HG02884 (cell line): ENCODE measurements around the gene NLRP6.
"Not testable (repeated sequence)": the region's sequence is repeated elsewhere in the genome, so short reads cannot be mapped to it uniquely, and the experiment has no call there.

Source experiments
- ATAC-seq: cut with Tn5 transposase; IDR thresholded peaks from one replicate; pipeline ENCODE4 v1.9.1; 2021; ENCODE audit warnings: mild to moderate bottlenecking, moderate library complexity; ENCODE audit not compliant: unreplicated experiment

Gene NLRP6

GRCh38 chr11:281486-282161 lies 3.4 kb downstream of the NLRP6 start:
- no peak for ATAC-seq

DNA sequence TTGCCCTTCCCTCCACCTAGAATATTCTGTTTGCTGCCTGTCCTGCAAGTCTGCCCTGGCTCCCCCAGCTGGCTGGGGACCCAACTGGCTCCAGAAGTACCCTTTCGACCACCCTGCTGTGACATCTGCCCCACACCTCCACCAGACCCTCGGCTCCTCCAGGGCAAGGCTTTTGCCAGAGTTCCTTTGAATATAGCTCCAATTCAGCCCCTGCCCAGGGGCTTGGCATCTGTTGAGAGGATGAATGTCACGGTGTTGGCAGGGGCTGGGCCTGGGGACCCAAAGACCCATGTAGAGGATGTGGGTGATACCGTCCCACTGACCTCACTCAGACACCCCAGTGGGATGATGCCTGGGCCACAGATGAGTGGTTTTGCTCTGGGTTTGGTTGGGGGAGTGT lies 4.0 kb downstream of the NLRP6 start:
- no peak for ATAC-seq

DNA sequence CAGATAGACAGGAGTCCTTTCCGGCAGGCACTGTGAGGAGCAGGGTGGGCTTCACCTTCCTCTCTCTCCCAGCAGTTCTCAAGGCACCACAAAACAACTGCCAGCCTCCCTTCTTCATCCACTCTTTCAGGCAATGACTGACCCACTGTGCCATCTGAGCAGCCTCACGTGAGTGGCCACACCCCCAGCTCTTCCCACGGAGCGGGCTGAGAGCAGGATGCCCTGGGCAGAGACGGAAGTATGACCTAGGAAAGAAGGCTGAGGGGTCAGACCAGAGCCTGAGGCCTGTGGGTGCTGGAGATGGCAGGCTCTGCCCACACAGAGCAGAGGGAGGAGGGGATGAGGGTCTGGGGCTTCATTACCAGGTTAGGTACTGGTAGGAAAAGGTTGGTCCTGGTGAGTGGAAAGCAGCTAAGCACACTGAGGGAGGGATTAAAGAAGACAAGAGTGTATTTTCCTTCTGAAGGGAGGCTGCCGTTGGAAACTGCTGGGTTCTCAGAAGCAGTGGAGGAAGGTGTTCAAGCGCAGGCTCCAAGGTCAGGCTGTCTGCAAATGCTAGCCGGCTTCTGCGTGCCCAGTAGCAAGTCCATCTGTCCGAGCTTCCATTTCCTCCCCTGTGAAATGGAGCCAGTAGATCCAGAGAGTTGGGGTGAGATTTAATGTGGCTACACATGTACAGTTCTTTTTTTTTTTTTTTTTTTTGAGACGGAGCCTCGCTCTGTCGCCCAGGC lies 4.6 kb downstream of the NLRP6 start:
- ATAC-seq: no peak

DNA sequence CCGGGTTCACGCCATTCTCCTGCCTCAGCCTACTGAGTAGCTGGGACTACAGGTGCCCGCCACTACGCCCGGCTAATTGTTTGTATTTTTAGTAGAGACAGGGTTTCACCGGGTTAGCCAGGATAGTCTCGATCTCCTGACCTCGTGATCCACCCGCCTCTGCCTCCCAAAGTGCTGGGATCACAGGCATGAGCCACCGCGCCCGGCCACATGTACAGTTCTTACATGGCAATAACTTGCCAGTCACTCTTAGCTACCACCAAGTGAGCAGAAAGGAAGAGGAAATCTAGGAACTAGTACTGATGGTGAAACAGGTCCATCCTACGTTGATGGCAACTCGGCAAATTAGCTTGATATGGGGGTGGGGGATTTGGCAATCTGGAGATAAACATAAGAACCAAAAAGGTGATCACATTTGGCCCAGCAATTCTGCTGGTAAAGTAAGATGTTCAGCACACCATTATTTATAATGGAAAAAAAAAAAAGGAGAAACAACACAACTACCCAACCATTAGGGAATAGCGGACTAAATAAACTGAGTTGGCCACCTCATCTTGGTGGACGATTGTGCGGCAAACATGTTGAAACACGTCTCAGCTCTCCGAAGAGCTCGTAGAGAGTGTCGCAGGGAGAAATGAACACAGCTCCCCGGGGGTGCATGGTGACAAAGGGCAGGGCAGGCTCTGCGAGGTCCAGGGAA lies 5.3 kb downstream of the NLRP6 start:
- ATAC-seq: no peak

GRCh38 chr11:284105-285020 lies 6.2 kb downstream of the NLRP6 start:
- no peak for ATAC-seq

- ATAC-seq: no peak
These were observed 7.0 kb downstream of the NLRP6 start for GRCh38 chr11:285021-285893.

GRCh38 chr11:285894-286220 lies 7.7 kb downstream of the NLRP6 start:
- no peak for ATAC-seq

- not testable (repeated sequence) for ATAC-seq
These were observed 9.0 kb downstream of the NLRP6 start for GRCh38 chr11:286977-287820.

DNA sequence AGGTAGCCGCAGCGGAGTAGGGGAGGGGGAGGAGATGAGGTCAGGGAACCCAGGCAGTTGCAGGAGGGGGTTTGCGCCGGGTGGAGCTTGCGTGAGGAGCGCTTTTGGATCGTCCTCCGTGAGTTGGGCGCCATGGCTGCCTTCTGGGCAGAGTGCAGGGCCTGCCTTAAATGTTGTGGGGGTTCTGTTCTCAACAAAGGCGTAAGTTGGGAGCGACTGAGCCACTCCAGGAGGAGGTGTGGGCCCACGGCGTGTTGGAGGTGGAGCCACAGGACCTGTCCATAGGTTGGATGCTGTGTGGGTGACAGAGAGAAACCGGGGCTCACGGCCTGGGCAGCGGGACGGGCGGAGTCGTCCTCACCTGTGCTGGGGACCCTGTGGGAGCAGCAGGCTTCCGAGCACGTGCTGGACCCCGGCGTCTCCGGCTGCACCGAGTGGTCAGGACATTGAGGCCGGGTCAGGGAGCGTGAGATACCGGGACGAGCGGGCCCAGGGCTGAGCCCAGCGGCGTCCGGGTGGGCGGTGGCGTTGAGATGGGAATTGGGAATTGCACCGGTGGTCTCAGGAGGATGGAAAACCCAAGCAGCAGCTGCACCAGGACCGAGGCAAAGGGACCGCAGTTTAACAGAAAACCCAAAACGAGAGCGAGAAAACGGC lies 9.7 kb downstream of the NLRP6 start:
- no peak for ATAC-seq

DNA sequence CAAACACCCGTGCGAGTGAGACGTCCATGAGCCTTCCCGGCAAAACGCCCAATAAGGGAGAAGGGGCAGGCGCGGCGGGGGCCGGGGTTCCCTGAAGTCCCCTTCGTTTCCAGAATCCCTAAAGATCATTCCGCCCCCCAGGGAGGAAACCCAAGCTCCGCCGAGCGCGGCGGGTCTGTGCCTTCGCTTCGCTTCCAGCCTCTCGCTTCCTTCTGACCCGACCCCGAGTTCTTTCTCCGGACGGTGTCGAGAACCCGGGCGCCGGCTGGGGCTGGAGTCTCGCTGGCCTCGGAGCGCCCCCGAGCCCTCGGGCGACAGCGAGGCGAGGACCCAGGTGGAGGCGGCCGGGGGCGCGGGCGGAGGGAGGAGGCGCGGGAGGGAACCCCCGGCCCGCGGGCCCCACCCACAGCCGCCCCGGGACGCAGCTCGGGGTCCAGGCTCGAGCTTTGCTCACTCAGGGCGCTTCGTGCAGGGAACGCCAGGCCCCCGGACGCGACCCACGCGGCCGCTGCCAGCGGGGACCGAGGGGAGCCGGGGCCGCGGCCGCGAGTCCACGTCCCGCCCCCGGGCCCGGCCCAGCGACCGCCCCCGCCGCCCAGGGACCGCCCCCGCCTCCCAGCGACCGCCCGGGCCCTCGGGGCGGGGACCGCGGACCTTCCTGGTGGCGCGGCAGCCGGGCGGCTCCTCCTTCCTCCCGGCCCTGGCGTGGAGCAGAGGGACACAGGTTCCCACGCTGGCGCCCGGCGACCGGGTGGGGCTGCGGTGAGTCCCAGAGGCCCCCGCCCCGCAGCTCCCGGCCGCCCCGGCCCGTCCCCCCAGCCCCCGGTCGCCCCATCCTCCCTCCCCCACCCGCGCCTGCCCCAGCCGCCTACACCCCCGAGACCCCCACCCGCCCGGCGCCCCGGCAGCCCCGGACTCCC lies 10.5 kb downstream of the NLRP6 start, which contains the start of gene PGGHG:
TSS of gene PGGHG (plus strand) at position 649 of the 920 bp plus-strand sequence. CDS start 691 bp downstream, outside the sequence.
- no peak for ATAC-seq

GRCh38 chr11:289398-289711 lies 11.1 kb downstream of the NLRP6 start:
- ATAC-seq: no peak

DNA sequence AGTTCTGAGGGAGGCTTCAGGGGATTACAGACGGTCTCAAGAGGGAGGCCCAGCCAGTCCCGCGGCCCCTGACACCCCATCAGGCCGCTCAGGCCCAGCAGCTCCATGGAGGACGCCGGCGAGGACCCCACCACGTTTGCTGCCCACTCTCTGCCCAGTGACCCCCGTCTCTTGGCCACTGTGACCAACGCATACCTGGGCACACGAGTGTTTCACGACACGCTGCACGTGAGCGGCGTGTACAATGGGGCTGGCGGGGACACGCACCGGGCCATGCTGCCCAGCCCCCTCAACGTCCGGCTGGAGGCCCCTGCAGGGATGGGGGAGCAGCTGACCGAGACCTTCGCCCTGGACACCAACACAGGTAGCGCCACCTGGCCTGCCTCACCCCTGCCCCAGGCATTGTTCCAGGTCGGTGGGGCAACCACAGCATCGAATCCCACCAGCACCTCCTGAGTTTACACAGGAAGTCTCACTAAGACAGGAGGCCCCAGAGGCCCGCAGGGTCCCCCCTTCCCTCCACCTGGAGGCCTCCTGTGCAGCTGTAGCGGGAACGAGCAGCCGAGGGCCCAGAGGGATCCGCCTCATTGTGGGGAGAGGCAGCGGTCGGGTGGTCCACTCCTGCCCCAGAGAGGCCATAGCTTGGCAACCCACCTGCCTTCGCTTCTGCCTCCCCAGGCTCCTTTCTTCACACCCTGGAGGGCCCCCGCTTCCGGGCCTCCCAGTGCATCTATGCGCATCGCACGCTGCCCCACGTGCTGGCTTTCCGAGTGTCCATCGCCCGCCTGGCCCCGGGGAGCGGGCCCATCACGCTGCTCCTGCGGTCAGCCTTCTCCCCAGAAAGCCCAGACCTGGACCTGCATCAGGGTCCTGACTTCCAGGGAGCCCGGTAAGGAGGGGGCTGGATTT lies 11.8 kb downstream of the NLRP6 start:
- ATAC-seq: no peak

DNA sequence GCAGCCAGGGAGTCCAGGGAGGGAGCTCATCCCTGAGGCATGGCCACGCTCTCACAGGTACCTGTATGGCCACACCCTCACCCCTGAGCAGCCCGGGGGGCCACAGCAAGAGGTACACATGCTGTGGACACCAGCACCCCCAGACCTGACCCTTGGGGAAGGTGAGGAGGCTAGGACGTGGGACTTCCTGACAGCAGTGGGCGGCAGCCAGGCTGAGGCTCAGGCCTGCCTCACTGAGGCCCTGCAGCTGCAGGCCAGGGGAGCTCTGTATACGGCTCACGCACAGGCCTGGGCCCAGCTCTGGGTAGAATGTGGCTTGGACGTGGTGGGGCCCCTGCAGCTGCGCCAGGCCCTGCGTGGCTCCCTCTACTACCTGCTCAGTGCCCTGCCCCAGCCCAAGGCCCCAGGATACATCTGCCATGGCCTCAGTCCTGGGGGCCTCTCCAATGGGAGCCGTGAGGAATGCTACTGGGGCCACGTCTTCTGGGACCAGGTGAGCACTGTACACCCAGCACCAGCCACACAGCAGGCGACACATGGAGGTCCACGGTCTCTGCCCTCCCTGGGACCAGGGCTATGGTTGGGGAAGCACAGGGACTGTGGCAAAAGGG lies 12.5 kb downstream of the NLRP6 start:
- no peak for ATAC-seq

GRCh38 chr11:291281-292210 lies 13.3 kb downstream of the NLRP6 start:
- ATAC-seq: no peak
